Stimulated activated CD8-positive, alpha-beta memory T cell treated with anti-CD3 and anti-CD28 coated beads, Interleukin-15, amount 100 ng/mL, for 4 hours (primary cell): ENCODE measurements around the gene CHCHD6.
A peak's percentile ranks its signal among the peaks of the same experiment; 100 is the strongest.

Experiments used
- DNase-seq, 2 donors: peaks; one replicate each; pipeline ENCODE4 v3.0.0-alpha.2; 2020; ENCODE audit warnings: low read depth in 2 of 2

The CHCHD6 gene

GRCh38 chr3:126977821-126978220 lies 273.8 kb downstream of the CHCHD6 start:
- DNase-seq = no peak

- DNase-seq = no peak
Observed at GRCh38 chr3:126978291-126978690, 274.3 kb downstream of the CHCHD6 start.

DNA sequence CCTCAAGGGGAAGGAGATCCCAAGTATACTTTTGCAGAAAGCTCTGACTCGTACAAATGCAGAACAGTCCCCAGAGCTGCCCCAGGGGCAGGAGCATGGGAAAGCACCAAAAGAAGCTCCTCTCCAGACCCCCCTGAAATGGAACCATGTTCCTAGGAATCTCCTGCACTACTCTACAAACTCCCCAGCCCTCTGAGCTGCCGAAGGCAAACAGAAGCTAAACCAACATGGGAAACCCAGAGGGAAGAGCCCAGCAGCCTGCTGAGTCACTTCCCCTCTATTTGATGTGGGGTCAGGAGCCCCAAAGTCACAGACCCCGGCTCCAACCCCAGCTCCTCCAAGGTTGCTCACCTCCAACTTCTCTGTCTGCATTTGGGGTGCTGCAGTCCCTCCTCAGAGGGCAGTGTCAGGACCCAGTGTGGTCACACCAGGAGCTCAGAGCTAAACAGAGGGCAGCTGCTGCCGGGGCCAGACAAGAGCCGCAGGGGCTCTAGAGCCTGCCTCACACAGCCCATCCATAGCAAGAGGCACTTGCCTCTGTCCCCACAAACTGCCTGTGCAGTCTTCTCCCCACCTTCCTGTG lies 275.1 kb downstream of the CHCHD6 start:
- DNase-seq = no peak

DNA sequence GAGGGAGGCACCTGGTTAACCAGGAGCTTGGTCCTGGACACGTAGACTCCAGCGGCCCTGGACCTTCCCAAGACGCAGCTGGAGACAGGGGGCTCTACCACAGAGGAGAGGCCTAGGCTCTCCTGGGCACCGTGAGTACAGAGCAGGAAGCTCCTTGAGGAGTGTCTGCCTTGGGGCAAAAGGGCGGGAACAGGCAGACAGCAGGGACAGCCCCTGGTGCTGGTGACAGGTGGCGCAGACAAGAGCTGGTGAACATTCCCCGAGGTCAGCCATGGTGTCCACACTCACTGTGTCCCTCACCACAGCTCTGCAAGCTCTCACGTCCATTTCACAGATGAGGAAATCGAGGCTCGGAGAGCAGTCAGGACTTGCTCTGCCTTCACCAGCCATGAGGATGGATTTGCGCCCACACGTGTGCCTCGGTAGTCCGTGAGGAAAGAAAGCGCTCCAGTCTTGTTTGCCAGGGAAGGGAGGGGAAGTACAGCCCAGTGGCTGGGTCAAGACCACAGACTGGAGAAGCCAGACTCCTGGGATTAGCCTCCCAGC lies 276.3 kb downstream of the CHCHD6 start:
- DNase-seq = no peak

DNA sequence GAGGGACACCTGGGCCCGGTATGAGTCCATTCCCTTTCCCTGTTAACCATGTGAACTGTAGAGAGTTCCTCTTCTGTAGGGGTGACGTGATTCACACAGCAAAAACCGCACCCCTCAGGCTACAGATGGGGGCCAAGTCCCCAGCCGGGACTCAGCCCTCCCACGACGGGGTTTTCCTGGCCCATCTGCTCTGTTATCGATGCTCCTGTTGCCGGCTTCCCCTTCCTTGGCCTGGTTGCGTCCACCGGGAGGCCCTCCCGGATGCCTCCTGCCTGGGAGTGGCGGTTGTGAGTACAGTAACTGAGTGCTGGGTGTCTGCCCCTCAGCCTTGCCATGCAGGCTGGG lies 278.1 kb downstream of the CHCHD6 start:
- peak; percentile 59 to 64 for DNase-seq

DNA sequence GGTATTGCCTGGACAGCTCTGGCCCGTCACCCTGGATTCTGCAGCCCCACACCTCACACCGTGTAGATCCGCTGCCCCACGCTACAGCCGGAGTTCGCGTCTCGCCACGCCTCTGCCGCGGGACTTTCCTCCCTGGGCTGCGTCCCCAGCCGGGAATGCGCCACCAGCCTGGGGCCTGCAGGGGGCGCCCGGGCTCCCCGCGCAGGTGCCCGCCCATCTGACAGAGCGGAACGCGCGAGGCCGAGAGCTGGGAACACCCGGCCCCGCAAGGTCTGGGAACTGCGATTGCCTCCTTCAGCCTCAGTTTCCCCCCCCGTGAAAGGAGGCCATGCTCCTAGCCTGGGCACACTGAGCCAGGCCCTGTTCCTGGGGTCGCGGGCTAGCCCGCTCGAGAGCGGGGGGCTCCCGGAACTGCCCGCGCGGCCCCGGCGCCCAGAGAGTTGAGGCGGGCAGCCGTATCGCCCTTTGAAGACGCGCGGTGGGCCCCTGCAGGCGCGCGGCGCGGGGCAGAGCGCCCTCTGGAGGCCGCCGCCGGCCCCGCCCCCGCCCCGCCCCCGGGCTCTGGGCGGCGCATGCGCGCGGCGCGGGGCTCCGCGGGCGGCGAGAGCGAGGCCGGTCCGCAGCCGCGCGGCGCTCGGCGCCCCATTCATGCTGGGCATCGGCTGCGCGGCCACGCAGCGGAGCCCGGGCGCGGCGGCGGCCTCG lies 278.6 kb downstream of the CHCHD6 start, which contains the start of gene PLXNA1:
Gene PLXNA1 (plus strand): TSS at position 645 of the 705 bp plus-strand sequence. CDS start 5,479 bp downstream, outside the sequence.
- peak; percentile 73 to 80 for DNase-seq

DNA sequence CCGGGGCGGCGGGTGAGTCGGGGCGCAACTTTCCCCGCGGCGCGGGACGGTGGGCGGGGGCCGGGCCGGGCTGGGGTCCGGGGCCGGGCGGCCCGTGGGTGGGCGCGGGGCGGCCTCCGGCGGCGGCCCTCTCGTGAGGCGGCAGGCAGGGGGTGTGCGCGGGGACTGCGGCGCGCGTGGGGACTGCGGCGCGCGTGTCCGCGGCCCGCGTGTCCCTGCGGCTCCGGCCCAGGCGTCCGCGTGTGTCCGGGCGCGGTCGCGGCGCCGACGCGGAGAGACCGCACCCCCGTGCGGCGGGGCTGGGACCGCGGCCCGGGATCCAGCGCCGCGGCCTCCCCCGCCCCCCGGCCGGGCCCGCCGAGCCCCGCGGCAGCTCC lies 279.2 kb downstream of the CHCHD6 start:
- peak in 1 of 2 donors; percentile 6 for DNase-seq

DNA sequence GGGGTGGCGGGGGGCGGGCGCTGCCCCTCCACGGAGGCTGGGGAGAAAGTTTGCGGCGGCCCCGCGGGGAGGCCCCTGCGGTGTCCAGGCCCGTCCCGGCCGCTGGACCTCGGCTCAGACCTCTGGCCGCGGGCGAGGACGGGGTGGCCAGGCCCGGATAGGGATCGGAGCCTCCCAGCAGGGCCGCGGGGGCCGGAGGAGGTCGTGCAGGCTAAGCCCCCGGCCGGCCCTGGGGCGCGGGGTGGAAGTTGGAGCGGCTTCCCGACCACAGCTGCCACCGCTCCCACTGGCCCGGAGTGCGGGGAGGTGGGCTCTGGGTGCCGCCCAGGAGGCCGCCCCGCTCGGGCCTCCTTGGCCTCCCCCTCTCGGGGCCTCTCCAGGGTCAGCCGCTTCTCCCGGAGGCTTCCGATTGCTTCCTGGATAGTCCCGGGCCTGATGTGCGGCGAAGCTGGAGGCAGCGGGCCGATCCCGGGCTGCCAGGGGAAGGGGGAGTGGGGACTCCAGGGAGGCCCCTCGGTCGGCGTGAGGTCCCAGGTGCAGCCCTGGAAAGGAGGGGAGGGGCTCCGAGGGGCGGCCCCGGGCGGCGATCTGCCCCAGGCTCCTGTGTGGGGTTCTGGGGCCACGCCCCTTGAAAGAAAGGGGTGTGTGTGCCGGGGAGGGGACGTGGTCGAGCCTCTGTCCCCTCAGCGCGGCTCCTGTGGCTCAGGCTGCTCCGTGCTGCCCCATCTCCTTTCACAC lies 279.8 kb downstream of the CHCHD6 start:
- DNase-seq = peak in 1 of 2 donors; percentile 15

GRCh38 chr3:126984391-126985131 lies 280.5 kb downstream of the CHCHD6 start:
- no peak for DNase-seq

GRCh38 chr3:126985132-126985985 lies 281.3 kb downstream of the CHCHD6 start:
- DNase-seq = no peak

GRCh38 chr3:126986001-126986400 lies 282.0 kb downstream of the CHCHD6 start:
- DNase-seq = no peak

DNA sequence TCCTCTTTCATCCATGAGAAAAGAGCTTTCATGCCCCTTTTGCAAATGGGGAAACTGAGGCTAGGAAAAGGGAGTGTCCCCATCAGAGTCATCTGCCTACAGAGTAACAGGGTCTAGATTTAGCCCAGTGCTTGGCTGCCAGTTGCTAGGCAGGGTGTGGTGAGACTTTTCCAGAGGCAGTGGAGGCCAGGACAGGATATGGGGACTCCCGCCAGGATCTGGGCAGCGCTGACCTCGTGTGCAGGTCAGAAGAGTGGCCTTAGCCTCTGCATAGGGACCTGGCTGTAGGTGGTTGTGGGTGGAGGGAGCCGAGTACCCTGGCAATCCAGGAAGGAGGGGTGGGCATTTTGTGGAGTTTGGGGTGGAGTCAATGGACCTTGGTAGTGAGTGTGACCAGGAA lies 283.1 kb downstream of the CHCHD6 start:
- DNase-seq = no peak

DNA sequence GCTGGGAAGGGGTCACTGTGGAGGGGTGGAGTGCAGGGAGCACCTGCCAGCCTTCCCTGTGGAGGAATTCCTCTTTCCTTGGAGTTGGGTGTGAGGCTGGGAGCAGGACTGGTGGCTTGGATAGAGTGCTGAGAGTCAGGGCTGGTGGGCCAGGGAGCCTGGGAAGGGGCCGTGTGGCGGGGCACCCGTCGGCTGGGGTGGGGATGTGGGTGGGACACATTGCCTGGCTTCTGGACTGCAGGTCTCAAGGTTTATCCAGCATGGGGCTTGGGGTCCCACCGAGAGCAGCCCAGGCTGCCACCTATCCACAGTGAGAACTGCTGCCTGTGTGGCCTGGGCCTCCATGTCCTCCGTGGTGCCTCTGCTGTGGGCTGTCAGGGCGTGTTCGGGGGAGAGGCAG lies 283.6 kb downstream of the CHCHD6 start:
- DNase-seq = no peak

DNA sequence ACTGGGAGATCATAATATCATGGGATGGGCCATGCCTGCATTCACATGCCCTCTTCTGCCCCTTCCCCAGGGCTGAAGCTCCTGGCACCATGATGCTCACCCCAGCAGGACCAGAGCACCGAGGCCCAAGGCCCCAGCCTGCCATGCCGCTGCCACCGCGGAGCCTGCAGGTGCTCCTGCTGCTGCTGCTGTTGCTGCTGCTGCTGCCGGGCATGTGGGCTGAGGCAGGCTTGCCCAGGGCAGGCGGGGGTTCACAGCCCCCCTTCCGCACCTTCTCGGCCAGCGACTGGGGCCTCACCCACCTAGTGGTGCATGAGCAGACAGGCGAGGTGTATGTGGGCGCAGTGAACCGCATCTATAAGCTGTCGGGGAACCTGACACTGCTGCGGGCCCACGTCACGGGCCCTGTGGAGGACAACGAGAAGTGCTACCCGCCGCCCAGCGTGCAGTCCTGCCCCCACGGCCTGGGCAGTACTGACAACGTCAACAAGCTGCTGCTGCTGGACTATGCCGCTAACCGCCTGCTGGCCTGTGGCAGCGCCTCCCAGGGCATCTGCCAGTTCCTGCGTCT lies 284.5 kb downstream of the CHCHD6 start:
- no peak for DNase-seq

DNA sequence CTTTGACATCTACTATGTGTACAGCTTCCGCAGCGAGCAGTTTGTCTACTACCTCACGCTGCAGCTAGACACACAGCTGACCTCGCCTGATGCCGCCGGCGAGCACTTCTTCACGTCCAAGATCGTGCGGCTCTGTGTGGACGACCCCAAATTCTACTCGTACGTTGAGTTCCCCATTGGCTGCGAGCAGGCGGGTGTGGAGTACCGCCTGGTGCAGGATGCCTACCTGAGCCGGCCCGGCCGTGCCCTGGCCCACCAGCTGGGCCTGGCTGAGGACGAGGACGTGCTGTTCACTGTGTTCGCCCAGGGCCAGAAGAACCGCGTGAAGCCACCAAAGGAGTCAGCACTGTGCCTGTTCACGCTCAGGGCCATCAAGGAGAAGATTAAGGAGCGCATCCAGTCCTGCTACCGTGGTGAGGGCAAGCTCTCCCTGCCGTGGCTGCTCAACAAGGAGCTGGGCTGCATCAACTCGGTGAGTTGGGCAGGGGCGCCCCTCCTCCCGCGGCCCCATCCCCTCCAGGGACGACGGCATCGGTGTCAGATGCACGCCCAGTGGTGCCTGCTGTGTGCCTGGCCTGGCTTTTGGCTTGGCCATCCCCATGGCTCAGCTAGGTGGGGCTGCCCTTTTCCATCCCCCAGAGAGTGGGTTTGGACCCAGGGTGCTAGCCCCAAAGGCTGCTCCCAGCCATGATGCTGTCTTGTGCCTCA lies 285.4 kb downstream of the CHCHD6 start:
- no peak for DNase-seq

- no peak for DNase-seq
Observed at GRCh38 chr3:126990024-126990700, 286.1 kb downstream of the CHCHD6 start.

DNA sequence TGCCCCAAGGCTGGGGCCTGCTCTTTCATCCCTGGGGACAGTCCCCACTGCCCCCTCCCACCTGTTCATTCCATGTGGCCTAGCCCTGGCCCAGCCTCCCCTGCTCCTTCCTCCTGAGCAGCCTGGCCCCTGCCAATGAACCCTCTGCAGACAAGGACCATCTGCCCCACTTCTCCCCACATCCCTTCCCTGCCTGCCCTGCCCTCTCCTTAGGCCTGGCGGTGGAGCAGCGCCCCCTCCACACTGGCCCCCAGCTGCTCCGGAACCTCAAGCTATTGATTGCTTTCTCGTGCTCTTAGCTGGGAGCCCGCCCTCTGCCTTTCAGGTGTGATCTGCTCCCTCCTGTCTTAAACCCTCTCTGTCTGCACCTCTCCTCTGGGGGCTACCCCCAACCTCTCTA lies 286.9 kb downstream of the CHCHD6 start:
- no peak for DNase-seq

GRCh38 chr3:126991366-126992200 lies 287.5 kb downstream of the CHCHD6 start:
- DNase-seq = no peak

DNA sequence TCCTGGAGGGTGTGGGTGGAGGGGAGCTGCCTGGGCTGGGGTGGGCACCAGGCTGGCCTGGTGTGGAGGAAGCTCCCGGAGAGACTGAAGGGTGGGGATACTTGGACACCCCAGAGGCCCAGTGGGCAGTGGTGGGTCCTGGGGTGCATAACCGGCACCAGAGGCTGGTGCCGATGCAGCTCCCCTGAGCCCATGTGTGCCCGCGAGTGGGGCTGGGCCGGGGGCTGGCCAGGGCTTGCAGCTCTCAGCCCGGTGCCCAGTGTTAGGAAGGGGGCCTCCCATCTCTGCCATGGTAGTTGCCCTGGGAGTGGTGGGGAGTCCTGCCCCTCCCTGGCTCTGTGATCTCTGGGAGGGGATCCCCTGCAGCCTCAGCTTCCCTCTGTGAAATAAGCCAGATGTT lies 288.2 kb downstream of the CHCHD6 start:
- no peak for DNase-seq
